Renal cortical epithelial cell (primary cell): ENCODE results near the gene MDGA2. TPM values are rescaled to one million over a fixed set of nuclear protein-coding genes. Genes with fewer than 3 reads are reported as not detected.
A peak's percentile ranks its signal among the peaks of the same experiment; 100 is the strongest.

ENCODE experiments used
- DNase-seq: peaks from one replicate; pipeline ENCODE4 v3.0.0-alpha.2; 2011; ENCODE audit warnings: low read depth
- total RNA-seq: library from RNA; depleted of rRNA; stranded (reverse); fragments of >200 nt; gene quantifications from 2 replicates; pipeline ENCODE4 v1.2.3, GENCODE V29; 2014

The MDGA2 gene
- total RNA-seq, 1 donor from 2014 or later: 0.50 TPM

- DNase-seq: no peak
Measured at GRCh38 chr14:47490353-47490752, 185.1 kb downstream of the MDGA2 start.

- no peak for DNase-seq
Measured at GRCh38 chr14:47485421-47485820, 190.0 kb downstream of the MDGA2 start.

- no peak for DNase-seq
Measured at GRCh38 chr14:47483449-47483848, 192.0 kb downstream of the MDGA2 start.

DNA sequence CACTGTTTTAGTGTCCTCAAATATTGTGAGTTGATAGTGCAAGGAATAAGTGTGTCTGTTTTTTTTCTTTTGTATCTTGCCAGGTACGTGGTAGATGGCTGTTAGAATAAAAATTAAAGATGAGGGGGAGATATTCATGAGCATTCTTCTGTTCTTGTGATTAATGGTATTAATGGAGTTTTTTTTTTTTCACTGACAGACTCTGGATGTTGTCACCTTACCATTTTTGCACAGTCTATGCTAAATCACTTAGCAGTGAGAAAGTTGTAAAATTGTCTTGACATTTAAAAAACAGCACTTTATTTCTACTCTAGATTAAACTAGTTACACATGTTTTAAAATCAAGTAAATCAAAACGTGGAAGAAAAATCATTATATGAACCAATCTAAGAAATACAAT lies 204.3 kb downstream of the MDGA2 start:
- DNase-seq: no peak

DNA sequence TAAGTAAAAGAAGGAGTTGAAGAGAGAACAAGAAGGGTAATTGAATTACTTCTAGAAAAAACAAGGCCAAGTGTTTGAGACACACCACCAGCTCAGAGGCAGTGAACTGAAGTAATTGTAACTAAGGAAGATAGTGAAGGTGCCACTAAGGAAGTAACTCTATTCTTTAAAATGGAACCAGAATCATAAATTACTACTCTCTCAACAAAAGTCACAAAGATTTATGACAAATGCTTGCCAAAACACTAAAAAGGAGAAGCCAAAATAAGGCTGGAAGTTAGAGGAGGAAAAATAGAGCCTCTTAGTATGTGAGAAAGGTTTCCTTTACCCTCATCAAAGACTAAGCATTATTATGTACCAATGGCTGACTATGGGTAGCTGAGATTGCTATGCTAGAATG lies 208.5 kb downstream of the MDGA2 start:
- DNase-seq: no peak

DNA sequence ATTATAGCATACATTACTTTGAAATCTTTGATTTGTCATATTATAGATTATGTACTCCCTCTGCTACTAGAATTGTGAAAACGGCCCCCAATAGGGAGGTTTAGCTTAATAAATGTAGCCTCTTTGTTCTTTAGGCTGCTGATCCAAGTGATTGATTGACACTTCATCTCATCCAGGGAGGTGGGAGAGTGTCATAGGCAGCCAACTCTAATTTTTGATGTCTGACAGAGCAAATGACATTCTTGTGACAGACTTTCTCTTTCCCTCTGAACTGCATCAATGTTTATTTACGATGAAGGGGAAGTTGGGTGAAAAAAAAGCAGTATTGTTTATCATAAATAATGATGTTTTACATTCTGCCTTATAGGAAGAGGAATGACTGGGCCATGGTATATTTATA lies 221.4 kb downstream of the MDGA2 start:
- DNase-seq: no peak

DNA sequence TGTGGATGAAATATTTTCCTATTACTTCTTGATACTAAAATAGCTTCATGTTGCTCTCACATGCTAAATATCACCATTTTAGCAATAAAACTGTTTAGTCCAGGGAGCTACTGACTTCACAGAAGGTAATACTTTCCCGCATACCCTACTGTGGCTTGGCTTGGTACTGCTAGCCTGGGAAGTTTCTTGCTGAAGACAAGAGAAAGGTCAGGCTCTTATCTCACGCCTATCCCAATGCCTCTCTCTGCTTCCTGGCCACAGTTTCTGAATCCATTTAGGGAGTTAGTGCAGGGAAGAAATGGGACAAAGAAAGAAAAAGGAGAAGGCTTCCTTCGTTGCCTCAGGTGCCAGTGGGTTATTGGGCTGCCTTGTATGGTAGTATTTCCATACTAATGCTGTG lies 228.3 kb downstream of the MDGA2 start:
- DNase-seq: no peak

GRCh38 chr14:47442211-47442610 lies 233.2 kb downstream of the MDGA2 start:
- peak; percentile 90 for DNase-seq

DNA sequence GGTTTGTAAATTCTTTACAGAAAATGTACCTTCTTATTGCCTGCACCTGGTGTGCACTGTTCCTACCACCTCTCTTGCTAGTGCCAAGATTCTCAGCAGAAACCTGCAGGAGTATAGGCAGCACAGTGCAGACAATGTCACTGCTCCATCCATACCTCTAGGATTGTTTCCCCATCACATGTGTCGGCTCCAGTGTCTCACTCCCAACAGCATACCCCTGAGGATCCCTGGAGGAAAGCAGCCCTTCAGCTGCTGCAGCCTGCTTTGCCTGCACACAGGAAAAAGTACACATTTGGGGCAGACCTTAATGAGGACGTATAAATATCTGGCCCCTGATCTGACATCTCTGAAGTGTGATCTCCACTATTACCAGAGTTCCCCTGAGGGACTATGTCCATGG lies 235.5 kb downstream of the MDGA2 start:
- DNase-seq: no peak

DNA sequence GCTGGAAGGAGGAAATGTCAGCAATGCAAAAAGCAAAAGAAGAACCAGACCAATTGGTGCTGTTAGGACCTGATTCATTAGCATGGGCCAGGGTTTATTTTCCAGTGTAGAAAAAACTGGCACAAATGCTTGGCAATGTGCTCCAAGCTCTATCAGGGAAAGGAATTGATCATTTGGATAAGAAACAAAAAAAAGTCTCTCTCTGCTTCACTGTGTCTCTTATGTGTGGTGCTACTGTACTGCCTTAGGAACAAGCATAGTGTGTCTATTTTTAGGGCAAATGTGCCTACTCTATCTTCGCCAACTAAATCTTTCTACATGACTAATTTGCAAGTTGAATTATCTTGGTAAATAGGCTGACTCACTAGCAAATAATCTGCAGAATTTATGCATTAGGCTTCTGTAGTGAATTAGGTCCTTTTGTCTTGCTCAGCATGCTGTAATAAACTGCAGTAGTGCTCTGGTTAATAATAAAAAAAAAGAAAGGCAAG lies 236.7 kb downstream of the MDGA2 start:
- peak; percentile 99 for DNase-seq

- DNase-seq: peak; percentile 21
Measured at GRCh38 chr14:47435331-47435965, 240.0 kb downstream of the MDGA2 start.

DNA sequence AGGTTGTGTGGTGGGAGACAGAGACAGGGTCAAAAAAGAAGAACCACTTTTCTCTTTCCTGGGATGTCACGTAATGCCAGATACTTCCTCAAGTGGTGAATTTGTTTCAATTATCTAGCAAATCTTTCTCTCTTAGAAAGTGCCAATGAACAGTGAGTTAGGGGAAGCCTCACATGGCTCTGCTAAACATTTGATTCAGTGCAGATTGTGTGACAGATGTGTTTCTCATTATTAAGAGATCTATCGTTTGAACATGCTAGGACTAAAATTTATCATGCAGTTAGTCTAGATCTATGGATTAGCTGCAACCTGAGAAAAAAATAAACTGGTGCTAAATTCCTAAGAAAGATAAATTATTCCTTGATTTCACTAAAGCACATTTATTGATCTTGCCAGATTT lies 247.8 kb downstream of the MDGA2 start:
- no peak for DNase-seq

DNA sequence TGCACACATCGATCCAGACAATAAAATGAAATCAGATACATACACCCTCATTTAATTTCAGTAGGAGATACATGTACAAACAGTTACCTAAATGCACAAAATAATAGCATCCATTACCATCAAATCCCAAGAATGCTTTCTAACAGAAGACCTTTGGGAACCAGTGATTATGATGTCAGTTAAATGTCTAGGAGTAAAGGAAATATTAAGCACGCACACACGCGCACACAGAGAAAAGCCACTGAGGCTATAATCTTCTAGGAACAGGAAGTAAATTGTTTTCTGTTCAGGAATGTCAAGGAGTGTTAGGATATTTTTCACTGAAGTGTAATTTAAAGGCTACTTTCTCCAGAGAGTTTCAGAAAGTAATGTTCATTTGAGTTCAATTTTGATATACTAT lies 250.1 kb downstream of the MDGA2 start:
- DNase-seq: no peak

- no peak for DNase-seq
Measured at GRCh38 chr14:47422191-47422590, 253.2 kb downstream of the MDGA2 start.

GRCh38 chr14:47411523-47411922 lies 263.9 kb downstream of the MDGA2 start:
- DNase-seq: no peak

- DNase-seq: no peak
Measured at GRCh38 chr14:47392326-47392725, 283.1 kb downstream of the MDGA2 start.

DNA sequence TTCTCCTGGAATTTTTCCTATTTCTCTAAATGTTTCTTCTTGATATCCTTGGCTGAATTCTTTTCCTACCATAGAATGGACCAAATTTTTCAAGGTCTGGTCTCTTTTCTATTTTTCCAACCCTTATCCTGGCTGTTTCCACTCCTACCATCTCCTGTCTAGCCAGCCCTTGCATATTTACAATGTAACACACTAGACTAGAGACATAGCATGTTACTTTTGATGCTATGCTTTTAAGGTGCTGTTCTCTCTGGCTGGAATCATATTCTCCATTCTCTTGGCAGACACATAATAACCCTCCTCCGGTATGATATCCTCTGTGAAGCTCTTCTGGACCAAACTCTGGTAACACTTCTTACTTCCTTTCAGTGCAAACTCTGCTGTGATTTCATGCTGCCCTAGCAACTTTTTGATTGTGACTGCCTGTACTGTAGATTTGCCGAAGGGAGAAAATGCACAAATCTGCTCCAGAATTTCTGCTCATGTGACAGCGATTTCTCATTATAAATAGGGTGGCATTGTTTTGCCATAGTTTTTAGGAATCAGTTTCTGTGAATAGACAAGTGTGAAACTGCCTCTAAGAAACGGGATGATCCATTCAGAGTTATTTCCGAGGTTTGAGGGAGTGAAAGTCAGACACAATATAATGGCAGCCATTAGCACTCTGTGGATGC lies 284.4 kb downstream of the MDGA2 start:
- no peak for DNase-seq

- no peak for DNase-seq
Measured at GRCh38 chr14:47389535-47389934, 285.9 kb downstream of the MDGA2 start.

GRCh38 chr14:47366006-47366405 lies 309.4 kb downstream of the MDGA2 start:
- no peak for DNase-seq

DNA sequence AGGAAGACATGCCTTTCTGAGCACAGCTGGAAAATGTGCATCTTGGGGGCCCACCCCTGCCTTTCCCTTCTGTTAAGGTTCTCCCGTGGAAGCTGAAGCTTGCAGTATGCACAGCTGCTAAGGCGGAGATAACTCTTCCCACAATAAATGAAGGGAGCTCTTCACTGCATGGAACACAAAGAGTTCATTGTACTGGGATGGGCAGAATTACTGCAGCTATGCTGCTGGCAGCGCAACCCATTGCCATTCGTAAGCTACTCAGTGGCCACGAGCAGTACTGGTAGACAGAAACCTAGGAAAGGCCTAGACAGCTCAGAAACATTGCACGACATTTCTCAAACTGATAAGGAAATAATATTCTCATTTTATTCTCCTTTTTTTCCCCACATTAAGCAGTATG lies 310.2 kb downstream of the MDGA2 start:
- DNase-seq: no peak

GRCh38 chr14:47353186-47353585 lies 322.2 kb downstream of the MDGA2 start:
- no peak for DNase-seq

GRCh38 chr14:47346849-47347248 lies 328.6 kb downstream of the MDGA2 start:
- DNase-seq: no peak

DNA sequence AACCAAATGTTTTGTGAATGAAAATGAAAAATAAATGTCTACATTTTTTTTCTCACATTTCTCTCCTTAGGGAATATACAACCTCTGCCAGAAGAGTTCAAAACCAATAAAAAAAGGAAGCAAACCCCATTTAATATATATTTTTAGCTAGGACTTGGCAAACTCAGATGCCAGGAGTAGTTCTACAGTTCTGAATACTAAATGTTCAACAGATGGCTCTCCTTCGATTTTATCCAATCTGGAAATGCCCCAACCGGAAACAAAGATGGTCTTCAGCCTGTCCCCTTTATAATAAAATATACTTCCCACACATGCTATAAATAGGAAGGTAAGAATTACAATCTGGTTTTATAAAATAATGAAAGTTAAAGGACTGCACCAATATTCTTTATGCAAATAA lies 330.4 kb downstream of the MDGA2 start:
- DNase-seq: no peak

DNA sequence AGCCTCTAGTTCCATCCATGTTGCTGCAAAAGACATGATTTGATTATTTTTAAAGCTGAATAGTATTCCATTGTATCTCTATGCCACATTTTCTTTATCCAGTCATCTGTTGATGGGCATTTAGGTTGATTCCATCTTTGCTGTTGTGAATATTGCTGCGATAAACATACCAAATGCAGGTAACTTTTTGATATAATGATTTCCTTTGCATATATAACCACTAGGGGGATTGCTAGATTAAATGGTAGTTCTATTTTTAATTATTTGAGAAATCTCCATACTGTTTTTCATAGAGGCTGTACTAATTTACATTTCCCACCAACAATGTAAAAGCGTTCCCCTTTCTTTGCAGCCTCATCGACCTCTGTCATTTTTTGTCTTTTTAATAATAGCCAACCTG lies 342.5 kb downstream of the MDGA2 start:
- DNase-seq: no peak
